Measurements from ENCODE around the gene CDKN1C. TPM values are rescaled to one million over a fixed set of nuclear protein-coding genes. Genes with fewer than 3 reads are reported as not detected.

The CDKN1C gene
- total RNA-seq, 1 experiment from 2014 or later: 18.7 TPM

DNA sequence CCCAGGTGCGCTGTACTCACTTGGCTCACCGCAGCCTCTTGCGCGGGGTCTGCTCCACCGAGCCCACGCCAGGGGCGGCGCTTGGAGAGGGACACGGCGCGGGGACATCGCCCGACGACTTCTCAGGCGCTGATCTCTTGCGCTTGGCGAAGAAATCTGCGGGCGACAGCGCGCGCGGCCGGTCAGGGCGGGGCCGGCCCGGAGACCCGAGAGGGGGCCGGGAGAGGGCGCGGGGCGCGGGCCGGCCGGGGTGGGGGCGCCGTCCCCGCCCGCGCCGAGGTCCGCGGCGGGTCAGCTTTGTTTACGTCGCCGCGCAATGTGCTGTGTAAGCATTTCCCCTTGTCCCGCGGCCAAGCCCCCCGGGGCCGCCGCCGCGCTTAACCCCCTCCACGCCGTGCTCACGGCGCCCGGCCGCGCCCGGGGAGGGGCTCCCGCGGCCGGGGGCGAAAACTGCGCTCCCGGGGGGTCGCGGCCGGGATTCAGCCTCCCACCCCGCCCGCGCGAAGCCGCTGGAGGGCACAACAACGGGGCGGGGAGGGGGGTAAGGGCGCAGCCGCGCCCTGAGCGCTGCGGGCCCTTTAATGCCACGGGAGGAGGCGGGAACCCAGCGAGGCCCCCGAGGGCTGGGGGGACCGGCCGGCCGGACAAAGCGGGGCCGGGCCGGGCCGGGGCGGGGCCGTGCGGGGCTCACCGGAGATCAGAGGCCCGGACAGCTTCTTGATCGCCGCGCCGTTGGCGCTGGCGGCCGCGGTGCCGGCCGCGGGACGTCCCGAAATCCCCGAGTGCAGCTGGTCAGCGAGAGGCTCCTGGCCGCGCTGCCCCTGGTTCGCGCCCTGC is 1.4 kb downstream of the CDKN1C start:
- in situ Hi-C loops (cut with HindIII; ENCODE audit: low pct_unique_long_range_greater_than_20kb, low sequenced_read_pairs): no loop called here
- DNase-seq (ENCODE audit: low read depth, low spot score): peak; percentile 34

DNA sequence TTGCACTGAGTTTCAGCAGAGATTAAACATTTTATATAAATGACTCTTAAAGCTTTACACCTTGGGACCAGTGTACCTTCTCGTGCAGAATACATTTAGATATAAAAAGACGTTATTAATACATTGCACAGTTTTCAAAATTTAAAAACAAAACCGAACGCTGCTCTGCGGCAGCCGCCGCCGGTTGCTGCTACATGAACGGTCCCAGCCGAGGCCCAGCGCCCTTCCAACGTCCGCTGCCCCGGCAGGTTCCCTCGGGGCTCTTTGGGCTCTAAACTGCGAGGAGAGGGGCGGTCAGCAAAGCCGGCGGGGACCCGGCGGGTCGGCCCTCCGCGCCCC is 2.0 kb downstream of the CDKN1C start:
- DNase-seq (ENCODE audit: low read depth, low spot score): no peak
- in situ Hi-C loops (cut with HindIII; ENCODE audit: low pct_unique_long_range_greater_than_20kb, low sequenced_read_pairs): no loop called here

DNA sequence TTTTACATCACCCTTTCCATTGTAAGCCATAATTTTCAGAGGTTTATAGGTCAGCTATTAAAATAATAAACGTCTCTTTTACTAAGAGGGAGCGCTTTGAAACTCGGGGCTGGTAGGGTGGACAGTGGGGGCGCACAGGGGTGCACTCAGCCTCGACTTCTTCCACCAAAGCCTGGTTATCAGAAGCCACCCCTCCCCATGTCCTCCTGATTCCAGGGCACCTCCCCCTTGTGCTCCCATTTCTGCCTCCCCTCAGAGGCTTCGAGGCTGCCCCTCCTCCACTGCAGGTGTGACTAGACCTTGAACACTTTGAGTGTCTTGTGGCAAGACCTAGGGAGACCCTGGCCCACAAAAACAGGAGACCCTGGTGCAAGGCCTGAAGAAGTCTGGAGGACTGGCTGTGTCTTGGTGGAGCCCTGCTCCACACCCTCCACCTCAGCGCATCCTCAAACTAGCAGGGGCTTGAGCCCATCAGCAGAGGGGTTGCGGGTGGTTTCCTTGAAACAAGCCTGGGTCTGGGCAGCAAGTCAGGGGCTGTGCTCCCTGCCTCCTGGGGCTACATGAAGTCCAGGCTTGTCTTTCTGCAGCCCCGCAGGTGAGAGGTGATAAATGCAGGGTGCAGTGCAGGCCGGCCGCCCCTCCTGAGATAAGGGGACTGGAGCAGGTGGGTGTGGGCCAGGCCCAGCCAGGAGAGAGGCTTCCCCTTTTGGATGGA is 3.0 kb downstream of the CDKN1C start:
- in situ Hi-C loops (cut with HindIII; ENCODE audit: low pct_unique_long_range_greater_than_20kb, low sequenced_read_pairs): no loop called here

DNA sequence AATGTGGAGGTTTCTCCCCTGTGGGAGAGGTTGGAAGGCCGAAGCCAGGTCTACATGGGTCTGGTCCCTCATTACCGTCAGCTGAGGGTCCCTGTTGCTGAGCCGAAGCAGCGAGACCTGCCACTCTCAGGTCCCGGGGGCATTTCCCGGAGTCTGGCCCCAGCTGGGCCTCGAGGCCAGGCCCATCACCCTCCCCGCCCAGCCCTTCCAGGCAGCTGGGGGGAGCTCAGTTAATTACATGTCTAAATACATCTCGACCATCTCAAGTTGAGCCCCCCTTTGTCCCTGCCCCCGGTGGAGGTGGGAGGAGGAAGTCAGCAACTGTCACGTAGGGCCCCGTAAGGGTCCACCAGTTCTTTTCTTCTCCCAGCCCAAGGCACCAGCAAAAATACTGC is 3.6 kb downstream of the CDKN1C start:
- no peak for DNase-seq (ENCODE audit: low read depth, low spot score)
- in situ Hi-C loops (cut with HindIII; ENCODE audit: low pct_unique_long_range_greater_than_20kb, low sequenced_read_pairs): no loop called here

More for the DNA sequence above, 3.0 kb downstream of the CDKN1C start:
- DNase-seq (ENCODE audit: low read depth, low spot score): no peak

DNA sequence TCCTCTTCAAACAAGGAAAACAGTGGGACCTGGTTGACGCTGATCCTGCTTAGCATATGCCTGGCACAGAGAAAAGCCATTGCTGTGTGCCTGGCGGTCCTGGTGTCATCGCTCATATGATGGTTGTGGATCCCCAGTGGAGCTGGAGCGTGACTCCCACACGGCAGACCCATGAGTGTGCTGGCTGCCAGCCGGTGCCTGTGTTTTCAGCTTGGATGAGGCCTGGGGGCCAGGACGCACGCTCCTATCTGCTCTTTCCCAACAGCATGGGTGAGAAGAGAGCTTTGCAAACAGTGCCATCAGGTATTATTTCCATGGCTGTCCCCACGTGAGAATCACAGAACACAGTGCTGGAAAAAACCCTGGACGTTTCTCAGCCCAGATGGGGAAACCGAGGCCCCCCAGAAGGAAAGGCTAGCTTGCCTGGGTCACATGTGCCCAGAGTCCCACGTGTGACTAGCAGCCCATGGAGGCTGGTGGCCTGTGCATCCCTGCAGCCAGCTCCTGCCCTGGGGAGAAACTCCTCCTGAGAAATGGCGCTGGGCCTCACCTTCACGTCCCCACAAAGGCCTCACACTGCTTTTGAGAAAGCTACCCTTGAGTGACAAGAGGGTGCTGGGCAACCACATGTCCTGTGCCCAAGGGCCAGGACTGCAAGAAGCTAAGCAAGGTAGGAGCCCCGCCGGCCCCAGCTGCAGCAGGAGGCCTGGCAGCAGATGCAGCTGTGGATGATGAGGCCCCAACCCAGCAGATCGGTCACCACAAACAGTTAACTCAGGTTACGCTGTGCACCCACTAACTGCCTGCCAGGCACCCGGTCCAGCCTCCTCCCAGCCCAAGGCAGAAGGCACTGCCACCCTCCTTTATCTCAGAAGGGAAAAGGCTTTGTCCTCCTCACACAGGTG is 4.2 kb downstream of the CDKN1C start:
- in situ Hi-C loops (cut with HindIII; ENCODE audit: low pct_unique_long_range_greater_than_20kb, low sequenced_read_pairs): no loop called here

DNA sequence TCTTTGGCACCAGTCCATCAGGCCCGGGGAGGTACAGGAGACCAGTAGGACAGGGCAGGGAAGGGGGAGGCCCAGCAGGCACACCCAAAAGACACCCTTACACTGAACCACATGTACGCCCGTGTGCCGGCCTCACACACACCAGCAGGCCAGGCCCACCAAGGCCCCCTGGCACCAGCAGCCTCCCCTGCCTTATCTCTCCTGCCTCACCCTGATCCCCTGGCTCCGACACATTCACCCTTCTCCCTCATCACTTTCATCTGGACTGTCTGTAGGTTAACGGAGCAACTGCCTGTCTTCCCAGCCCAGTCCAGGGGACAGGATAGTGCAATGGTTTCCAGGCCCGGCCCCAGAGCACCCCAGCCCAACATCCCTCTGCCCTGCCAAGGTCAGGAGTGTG is 4.9 kb downstream of the CDKN1C start:
- DNase-seq (ENCODE audit: low read depth, low spot score): no peak
- in situ Hi-C loops (cut with HindIII; ENCODE audit: low pct_unique_long_range_greater_than_20kb, low sequenced_read_pairs): no loop called here

More for the DNA sequence above, 4.2 kb downstream of the CDKN1C start:
- no peak for DNase-seq (ENCODE audit: low read depth, low spot score)

DNA sequence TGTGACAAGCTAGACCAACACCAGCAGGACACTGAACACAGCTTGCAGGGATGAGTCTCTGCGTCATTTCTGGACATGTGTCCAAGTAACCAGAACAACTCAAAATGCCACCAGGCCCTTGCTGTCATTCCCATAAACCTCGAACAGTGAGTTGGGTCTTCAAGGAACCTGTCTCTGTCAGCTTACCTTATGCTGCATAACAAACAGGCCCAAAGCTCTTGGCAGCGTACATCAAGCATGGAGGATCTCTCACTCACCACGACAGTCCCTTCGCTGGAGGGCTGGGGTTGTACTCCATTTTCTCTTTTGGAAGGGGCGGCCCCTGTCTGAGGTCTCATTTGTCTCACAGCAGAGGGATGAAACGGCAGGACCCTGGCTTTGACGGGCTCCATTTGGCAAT is 6.8 kb downstream of the CDKN1C start:
- in situ Hi-C loops (cut with HindIII; ENCODE audit: low pct_unique_long_range_greater_than_20kb, low sequenced_read_pairs): no loop called here
- no peak for DNase-seq (ENCODE audit: low read depth, low spot score)

DNA sequence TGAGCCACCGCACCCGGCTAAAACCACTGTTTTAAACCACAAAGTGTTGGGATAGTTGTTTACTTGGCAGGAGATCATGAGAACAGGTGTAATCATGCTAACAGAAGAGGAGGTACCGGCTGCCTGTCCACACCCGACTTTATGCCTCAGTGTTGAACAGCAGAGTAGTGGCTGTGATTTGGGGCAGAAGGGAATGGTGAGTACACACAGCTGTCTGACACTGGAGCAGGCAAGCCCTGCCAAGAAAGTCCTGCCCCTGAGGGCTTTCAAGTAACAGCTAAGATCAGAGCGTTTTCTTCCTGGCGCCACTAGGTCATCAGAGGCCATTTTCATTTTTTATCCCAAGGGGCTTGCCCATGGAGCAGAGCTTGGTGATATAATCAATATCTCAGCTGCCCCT is 8.1 kb downstream of the CDKN1C start:
- DNase-seq (ENCODE audit: low read depth, low spot score): no peak
- in situ Hi-C loops (cut with HindIII; ENCODE audit: low pct_unique_long_range_greater_than_20kb, low sequenced_read_pairs): no loop called here

DNA sequence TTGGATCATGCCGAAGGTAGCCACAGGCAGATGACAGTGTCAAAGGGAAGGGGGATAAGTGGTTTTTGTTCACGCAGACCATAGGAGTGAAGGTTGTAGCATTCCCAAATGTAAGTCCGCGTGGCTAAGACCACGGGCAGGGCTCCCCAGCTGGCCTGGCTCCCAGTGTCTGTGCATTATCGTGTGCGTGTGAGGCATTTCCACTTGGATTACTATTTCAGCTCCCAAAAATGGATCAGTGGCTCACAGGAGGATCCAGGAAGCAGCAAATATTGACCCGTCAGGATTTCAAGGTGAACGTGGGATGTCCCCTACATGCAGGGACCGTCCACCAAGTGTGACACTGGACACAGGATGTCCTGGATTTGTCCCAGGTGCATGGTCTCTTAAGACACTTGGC is 10.6 kb downstream of the CDKN1C start:
- no peak for DNase-seq (ENCODE audit: low read depth, low spot score)
- in situ Hi-C loops (cut with HindIII; ENCODE audit: low pct_unique_long_range_greater_than_20kb, low sequenced_read_pairs): no loop called here

DNA sequence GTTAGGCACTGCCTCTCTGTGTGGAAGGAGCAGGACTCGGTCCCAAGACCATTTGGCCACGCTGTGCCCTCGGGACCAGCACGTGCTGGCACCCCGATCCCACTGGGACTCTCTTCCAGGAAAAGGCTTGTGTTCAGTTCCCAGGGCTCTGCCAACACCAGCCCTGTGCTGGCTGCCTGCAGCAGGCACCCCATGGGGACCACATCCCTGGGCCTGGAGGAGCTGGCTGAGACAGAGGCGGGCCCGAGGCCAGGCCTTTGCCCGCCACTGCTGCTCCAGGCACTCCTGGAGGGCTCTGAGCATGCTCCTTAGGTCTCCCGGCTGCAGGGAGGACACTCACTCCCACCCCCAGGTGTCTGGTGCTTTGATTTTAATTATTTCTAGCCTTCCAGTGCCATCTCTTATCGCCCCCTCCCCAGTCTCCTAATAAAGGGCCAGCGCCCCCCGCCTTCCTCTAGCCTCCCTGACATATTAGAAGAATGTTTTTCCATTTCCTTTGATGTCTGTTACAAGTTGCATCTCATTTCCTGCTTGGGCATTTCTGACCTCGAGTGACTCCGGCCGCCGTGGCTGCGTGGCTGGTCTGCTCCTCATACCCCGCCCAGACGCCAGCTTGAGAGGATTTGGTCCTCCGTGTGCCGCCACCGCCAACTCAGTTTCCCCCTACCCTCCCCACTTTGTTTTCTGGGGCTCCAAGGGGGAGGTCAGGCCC is 14.4 kb downstream of the CDKN1C start:
- in situ Hi-C loops (cut with HindIII; ENCODE audit: low pct_unique_long_range_greater_than_20kb, low sequenced_read_pairs): no loop called here
- no peak for DNase-seq (ENCODE audit: low read depth, low spot score)

DNA sequence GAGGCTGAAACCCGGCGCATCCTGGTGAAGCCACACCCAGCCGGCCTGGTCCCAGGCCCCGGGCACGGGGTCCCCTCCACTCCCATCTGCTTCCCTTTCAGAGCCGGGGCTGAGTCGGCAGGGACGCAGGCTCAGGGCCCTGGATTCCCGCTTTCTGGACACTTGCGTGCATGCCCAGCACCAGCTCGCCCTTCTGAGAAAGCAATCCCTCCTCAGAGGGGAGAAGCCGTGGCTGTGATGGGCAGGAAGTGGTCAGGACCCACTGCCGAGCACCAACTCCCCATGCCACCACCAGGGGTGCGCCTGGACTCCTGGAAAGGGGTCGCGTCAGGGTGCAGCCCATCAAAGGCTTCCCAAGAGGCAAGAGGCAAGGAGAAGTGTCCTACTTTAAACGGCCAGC is 15.1 kb downstream of the CDKN1C start:
- in situ Hi-C loops (cut with HindIII; ENCODE audit: low pct_unique_long_range_greater_than_20kb, low sequenced_read_pairs): no loop called here
- no peak for DNase-seq (ENCODE audit: low read depth, low spot score)

DNA sequence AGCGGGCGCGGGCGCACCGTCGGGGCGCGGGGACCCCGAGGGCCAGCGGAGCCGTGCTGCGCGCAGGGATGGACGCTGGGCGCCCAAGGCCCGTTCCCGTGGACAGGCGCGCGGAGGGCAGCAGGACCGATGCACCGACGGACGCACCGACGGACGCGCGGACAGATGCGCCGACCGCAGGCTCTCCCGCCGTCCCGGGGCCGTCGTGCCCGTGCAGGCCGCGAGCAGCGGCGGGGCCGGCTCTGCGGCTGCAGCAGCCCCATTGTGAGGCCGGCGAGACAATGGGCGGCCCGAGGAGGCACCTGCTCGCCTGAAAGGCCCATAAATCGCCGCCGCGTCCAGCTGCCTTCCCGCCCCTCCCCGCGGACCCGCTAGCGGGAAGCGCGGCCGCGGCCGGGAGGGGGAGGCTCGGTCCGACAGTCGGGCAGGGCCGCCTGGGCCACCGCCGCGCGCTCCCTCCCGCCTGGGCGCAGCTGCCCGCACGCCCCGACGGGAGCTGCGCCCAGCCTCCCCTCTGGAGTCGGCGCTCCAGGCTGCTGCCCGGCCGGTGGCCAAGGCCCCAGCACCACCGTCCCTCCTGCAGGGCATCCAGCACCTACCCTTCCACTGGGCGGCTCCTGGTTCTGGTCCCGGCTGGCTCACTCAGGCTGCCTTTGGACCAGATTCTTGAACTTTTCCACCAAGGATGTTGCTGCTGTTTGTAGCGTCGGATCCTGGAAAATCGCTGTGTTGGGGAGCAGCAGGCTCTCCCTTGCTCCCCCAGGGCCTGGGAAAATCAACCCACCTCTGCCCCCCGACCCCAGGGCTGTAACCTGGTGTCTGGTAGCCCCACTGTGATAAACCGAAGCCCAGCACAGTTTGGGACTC is 15.8 kb downstream of the CDKN1C start:
- in situ Hi-C loops (cut with HindIII; ENCODE audit: low pct_unique_long_range_greater_than_20kb, low sequenced_read_pairs): no loop called here
- DNase-seq (ENCODE audit: low read depth, low spot score): no peak

DNA sequence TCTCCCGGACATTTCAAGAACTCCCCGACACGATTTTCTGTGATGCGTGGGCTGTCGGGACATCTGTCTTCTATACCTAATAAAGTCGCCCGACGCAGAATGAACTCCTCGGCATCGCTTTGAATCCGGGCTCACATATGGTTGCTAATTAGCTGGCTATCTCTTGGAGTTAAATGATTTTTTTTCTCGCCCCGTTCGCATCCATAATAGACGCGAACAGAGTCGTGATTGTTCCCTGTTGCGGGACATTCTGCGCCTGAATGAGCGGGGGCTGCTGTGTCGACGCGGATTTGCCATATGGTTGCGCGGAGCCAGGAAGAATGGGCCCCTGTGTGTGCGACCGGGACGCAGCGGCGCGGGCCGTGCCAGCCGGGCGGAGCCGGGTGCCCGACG is 16.4 kb downstream of the CDKN1C start:
- in situ Hi-C loops (cut with HindIII; ENCODE audit: low pct_unique_long_range_greater_than_20kb, low sequenced_read_pairs): no loop called here
- no peak for DNase-seq (ENCODE audit: low read depth, low spot score)

DNA sequence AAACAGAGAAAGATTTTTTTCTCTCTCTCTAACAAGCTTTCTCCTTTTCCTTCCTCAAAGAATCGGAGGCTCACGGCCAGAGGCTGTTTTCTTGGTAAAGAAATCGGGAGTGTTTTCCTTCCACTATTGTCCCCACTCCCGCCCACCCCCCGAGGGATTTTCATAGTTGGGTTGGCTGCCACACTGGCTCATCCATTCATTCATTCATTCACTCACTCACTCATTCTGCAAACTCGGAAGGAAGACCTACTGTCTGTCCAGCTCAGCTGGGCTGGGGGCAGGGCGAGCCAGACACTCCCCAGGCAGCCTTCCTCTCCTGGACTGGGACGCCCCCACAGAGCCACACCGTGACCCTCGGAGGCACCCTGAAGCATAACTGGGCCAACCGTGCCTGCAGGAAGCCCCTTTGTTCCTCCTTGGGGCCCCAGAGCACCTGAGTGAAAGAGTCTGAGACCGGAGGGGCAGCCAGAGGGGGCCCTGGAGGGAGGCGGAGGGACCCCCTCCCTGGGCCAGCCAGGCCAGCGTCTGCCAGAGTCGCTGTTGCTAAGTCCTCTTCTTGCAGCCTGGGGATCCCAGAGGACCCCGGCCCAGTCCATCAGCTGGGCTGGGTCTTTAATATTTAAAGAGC is 17.0 kb downstream of the CDKN1C start:
- in situ Hi-C loops (cut with HindIII; ENCODE audit: low pct_unique_long_range_greater_than_20kb, low sequenced_read_pairs): no loop called here
- no peak for DNase-seq (ENCODE audit: low read depth, low spot score)

DNA sequence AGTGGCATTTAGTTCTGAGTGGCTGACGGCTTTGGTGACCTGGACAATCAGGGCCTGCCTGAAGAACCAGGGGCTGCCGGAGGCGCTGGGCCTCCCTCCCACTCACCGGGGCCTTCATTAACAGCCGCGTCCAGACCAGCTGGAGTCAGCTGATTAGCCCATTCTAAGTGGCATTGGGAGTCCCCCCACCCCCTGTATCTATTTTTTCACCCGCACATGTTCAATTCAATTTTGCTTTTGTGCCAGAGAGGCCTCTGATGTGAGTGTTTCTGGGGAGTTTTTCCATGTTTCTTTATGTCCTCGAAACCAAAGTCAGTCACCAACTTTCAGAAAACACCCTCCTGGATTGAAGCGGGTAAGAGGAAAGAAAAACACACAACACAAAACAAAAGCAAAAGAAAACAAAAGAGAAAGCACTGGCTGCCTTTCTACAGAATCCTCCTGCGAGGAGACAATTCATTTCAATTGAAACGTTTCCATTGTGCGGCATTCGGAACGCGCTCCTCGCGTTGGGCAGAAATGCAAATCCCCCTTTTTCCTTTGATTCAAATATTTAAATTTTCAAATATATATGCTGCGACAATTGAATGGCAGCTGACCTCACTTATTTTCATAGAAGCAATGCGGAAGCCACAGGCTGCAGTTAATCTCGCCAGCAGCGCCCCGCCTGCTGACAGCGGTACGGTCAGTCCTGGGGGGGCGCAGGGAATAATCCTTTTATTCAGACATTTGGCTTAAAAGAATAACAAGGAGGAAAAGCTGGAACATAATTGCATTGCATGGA is 17.7 kb downstream of the CDKN1C start:
- in situ Hi-C loops (cut with HindIII; ENCODE audit: low pct_unique_long_range_greater_than_20kb, low sequenced_read_pairs): no loop called here
- no peak for DNase-seq (ENCODE audit: low read depth, low spot score)

DNA sequence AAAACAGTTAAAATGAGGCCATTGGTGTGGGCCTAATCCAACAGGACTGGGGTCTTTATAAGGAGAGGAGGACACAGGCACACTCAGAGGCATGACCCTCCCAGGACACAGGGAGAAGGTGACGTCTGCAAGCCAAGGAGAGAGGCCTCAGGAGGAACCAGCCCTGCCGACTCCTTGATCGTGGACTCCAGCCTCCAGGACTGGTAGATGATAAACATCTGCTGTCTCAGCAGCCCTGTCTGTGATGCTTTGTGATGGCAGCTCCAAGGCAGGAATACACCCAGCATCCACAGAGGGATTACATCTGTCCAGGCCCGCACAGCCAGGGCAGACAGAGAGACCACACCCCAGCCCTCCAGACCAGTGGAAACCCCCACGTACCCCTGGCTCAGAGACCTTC is 18.4 kb downstream of the CDKN1C start:
- in situ Hi-C loops (cut with HindIII; ENCODE audit: low pct_unique_long_range_greater_than_20kb, low sequenced_read_pairs): no loop called here
- no peak for DNase-seq (ENCODE audit: low read depth, low spot score)

Measured in SK-MEL-5 (cell line).